HG03469 (cell line): Measurements from ENCODE around the gene MGRN1.

Experiments used
- ATAC-seq: cut with Tn5 transposase; IDR thresholded peaks from one replicate; pipeline ENCODE4 v1.9.1; 2021; ENCODE audit warnings: mild to moderate bottlenecking, moderate library complexity, moderate number of reproducible peaks; ENCODE audit not compliant: unreplicated experiment

The MGRN1 gene

GRCh38 chr16:4603624-4604170 is 20.9 kb upstream of the MGRN1 start:
- ATAC-seq: no peak

DNA sequence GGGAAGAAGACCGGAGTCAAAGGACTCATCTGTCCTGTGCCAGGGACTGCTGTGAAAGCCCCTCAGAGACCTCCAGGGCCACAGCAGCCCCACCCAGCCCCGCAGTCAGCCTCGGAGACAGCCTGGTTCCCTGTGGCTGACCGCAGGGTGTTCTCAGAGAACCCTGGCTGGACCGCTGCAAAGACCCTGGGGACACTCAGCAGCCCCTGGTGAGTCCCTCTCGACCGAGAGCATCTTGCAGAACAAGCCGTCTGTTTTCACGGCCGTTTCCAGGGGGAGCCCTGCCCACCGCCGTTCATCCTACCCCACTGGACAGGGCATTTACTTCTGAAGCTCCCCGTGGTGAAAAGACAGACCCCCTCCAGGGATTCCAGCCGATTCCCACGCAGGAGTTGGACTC is 20.2 kb upstream of the MGRN1 start:
- no peak for ATAC-seq

GRCh38 chr16:4606354-4606753 is 18.3 kb upstream of the MGRN1 start:
- no peak for ATAC-seq

- no peak for ATAC-seq
Observed at GRCh38 chr16:4607841-4608703, 16.6 kb upstream of the MGRN1 start.

DNA sequence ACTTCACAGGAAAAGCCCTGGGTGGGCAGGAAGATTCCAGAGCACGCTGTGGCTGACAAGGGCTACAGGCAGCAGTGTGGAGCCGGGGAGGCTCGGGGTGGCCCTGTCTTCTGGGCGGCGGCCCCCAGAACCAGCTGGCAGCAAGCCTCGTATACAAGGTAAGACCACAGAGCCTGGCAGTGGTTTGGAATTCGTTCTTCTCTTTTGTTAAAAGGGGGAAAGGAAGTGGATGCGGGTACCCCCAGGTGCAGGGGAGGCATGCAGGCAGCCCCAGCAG is 16.0 kb upstream of the MGRN1 start:
- ATAC-seq: no peak

DNA sequence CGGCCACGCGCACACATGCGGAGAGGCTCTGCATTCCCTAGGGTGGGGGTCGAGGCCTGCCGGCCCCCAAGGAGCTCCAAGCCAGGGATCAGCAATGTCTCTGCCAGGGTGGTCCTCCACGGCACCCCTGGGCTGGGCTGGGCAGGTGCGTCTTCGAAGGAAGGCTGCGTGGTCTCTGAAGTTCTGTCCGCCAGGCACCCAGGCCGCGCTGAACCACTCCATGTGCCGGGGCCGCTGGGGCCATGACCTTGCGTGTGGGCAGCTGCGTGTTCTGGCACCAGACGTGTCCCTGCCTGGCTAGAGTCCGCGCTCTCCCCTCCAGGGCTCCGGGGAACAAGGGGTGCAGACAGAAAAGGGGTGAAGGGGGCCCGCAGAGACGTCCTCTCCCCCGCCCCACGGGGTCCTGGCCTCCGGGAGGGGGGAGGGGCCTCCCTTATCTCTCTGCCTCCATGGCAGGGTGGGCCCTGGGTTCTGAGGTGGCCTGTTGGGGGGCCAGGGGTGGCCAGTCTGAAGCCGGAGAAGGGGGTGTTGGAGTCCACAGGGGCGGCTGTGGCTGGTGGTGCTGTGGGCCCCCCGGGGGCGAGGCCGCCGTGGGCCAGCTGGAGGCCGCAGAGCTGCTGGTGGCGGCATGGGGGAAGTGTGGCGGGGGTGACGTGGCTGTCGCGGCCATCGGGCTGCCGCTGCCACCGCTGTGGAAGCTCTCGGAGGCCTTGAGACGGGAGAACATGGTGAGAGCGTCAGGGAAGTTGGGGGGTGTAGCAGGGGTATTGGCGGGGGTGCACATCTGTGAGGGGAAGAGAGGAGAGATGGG is 15.2 kb upstream of the MGRN1 start:
- no peak for ATAC-seq

DNA sequence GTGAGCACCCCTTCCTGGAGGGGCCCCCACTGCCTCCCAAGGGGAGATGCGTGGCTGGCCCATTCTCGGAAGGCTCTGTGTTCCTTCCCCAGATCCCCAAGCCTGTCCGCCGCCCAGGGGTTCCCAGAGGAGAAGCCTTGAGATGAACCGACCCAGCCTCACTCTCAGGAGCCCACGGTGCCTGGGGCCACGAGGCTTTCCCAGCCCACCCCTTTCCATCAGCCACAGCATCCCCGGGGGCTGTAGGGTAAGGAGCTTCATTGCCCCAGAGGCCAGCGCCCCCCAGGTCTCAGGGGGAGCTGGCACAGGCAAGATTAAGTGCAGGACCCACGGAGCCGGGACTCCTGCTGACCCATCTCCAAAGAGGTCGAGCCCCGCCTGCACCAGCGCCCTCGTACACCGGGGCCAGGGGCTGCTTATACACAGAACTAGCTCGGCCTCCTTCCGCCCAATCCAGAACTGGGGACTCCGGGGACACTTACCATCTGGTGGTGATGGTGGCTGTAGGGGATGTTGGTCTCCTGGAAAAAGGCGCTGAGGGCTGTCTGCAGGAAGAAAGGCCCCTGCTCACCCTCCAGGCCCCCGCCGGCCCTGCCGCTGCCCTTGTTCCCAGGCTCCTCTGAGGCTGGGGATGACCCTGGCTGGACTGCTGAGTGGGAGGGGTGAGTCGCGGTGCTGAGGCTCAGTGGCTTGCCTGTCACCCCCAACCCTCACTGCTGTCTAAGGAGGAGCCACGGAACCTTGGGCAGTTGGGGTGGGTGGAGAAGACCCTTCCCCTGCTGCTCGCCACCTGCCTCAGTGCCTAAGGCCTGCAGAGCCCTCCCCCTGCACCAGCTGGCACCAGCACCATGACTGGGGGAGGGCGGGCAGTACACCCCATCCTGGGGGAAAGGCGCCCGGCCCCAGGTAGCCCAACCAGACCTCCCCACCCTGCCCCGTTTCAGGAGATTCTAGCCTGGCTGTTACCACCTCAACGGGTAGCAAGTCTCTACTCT is 14.3 kb upstream of the MGRN1 start:
- ATAC-seq: no peak

GRCh38 chr16:4611337-4612021 is 13.1 kb upstream of the MGRN1 start:
- no peak for ATAC-seq

- ATAC-seq: no peak
Observed at GRCh38 chr16:4612474-4612931, 12.1 kb upstream of the MGRN1 start.

DNA sequence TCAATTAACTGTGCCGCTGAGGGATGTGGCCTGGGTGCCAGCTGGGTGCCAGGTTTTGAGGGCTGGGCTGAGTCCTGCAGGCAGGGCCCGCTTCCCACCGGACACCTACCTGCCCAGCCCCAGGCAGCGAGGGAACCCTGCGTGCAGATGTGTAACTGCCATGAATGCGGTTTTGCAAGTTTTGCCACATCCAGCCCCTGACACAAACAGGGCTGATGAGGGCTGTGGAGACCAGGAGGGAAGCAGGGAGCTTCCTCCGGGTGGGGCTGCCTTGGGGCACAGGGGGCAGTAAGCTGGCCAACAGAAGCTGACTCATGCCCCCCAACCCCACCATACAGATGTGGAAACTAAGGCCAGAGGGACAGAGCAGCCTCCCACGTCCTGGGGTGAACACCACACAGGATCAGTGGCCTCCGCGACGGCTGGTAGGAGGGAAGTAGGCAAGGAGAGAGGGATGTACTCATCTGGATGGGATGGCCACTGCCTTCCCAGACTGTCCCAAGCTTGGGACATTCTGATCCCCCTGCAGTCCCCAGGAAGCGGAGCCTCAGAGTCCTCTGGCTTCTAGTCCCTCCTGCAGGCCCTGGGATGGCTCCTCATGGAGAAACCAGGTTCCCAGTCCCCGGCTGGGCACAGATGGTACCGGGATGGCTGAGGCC is 11.5 kb upstream of the MGRN1 start:
- ATAC-seq: no peak

- no peak for ATAC-seq
Observed at GRCh38 chr16:4613636-4614570, 10.7 kb upstream of the MGRN1 start.

- ATAC-seq: peak; percentile 46
Observed at GRCh38 chr16:4614571-4615383, 9.8 kb upstream of the MGRN1 start, which contains the start of gene UBALD1. Gene UBALD1, minus strand, starts transcription at chr16:4614888. Its CDS starts 91 bp downstream, at chr16:4614797.

- no peak for ATAC-seq
Observed at GRCh38 chr16:4615384-4616046, 9.1 kb upstream of the MGRN1 start.

DNA sequence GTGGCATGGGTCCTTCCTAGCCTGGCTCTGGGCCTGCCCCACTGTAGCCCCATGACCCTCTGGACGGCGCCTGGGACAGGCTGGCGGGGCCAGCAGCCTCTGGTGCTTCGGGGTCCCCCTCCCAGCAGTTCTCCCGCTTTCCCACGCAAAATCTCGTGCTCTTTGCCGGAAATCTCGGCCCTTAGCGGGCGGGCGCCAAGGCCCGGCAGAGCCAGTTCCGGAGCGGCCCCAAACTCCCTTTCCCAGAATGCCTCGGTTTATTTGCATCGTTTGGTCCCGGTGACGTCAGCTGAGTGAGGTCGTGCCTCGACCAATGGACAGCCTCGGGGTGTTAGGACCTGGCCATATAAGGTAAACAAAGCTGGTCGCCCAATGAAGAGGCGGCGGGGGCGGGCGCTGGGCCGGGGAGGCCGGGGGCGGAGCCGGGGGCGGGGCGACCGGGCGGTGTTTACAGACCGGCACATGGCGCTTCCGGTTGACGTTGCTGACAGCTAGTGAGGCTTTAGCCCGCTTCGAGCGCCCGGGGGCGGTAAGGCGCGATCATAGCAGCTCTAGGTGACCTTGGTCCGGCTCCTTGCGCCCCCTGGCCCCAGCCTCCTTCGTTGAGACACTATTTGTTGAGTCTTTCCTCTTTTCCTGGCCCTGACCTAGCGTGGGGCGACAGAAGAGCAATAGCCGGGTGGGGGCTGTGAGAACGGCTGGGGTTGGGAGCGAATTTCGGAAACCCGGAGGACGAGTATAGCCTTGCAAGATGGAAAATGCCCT is 8.4 kb upstream of the MGRN1 start:
- ATAC-seq: peak; percentile 53

- ATAC-seq: no peak
Observed at GRCh38 chr16:4617880-4618279, 6.7 kb upstream of the MGRN1 start.
